ENCODE measurements around the gene PROKR1. TPM values are rescaled to one million over a fixed set of nuclear protein-coding genes. Genes with fewer than 3 reads are reported as not detected.

Gene PROKR1
- total and polyA plus RNA-seq, 2 experiments from 2014 or later, result 0.11 TPM; not detected in 1

GRCh38 chr2:68632021-68632420 lies 11.4 kb upstream of the PROKR1 start:
- H3K9me2 ChIP-seq (ENCODE audit: insufficient read depth), result no peaks in the 10 kb centered on the region
- no peak overlapping the region for H3K9ac ChIP-seq
- no peaks in the 10 kb centered on the region for H3K79me2 ChIP-seq (ENCODE audit: insufficient read depth)
- no peaks in the 10 kb centered on the region; the same call in none of the 2 replicates for H3K27me3 ChIP-seq (replicated peaks; ENCODE audit: insufficient read depth)
- TF ChIP-seq EZH2phosphoT487 (IDR thresholded peaks at IDR 0.05; ENCODE audit: insufficient read depth, low read depth), result no peak
- no peak for TF ChIP-seq EZH2 (IDR thresholded peaks at IDR 0.05; ENCODE audit: insufficient read depth, poor library complexity, severe bottlenecking)
- H3F3A ChIP-seq (ENCODE audit: insufficient read depth), result no peaks in the 10 kb centered on the region
- no peak overlapping the region for H2AFZ ChIP-seq
- no peak overlapping the region for H3K27ac ChIP-seq
- H4K20me1 ChIP-seq (ENCODE audit: insufficient read depth), result no peaks in the 10 kb centered on the region
- 32 to 42% methylated on average over 3 of the region's 3 CpGs for WGBS, 2 experiments (ENCODE audit: low coverage in 1 of 2, low lambda C conversion rate in 2 of 2, missing lambda C conversion rate in 2 of 2)
- H3K4me3 ChIP-seq, result no peak overlapping the region
- DNase-seq, result no peak
- no peak overlapping the region for H3K4me2 ChIP-seq (ENCODE audit: unreplicated experiment)
- no peaks in the 10 kb centered on the region for H3K9me3 ChIP-seq (ENCODE audit: low read depth)
- in situ Hi-C loops (cut with MboI), result no loop called here
- H3K36me3 ChIP-seq (ENCODE audit: low read depth), result no peaks in the 10 kb centered on the region
- no peaks in the 10 kb centered on the region for H3K4me1 ChIP-seq (ENCODE audit: insufficient read depth)

- Histone ChIP-seq H3K9me3 (ENCODE audit: low read depth) (no peaks in the 10 kb centered on the region), H3K9me2 (ENCODE audit: insufficient read depth) (no peaks in the 10 kb centered on the region), H4K20me1 (ENCODE audit: insufficient read depth) (no peaks in the 10 kb centered on the region), H2AFZ (no peak overlapping the region), H3K27ac (no peak overlapping the region), H3K36me3 (ENCODE audit: low read depth) (no peaks in the 10 kb centered on the region), H3K79me2 (ENCODE audit: insufficient read depth) (no peaks in the 10 kb centered on the region), H3K4me1 (ENCODE audit: insufficient read depth) (no peaks in the 10 kb centered on the region), H3F3A (ENCODE audit: insufficient read depth) (no peaks in the 10 kb centered on the region), H3K4me2 (ENCODE audit: unreplicated experiment) (no peak overlapping the region), H3K9ac (no peak overlapping the region), H3K4me3 (no peak overlapping the region), H3K27me3 (replicated peaks; ENCODE audit: insufficient read depth) (peaks cover 18% of the 10 kb centered on the region)
- no peak for DNase-seq
- in situ Hi-C loops (cut with MboI), result no loop called here
- TF ChIP-seq EZH2 (IDR thresholded peaks at IDR 0.05; ENCODE audit: insufficient read depth, poor library complexity, severe bottlenecking), result no peak
- TF ChIP-seq EZH2phosphoT487 (IDR thresholded peaks at IDR 0.05; ENCODE audit: insufficient read depth, low read depth), result no peak
- 28 to 32% methylated on average over 3 of the region's 3 CpGs for WGBS, 2 experiments (ENCODE audit: low coverage in 1 of 2, low lambda C conversion rate in 2 of 2, missing lambda C conversion rate in 2 of 2)
Measured at GRCh38 chr2:68637047-68637446, 6.3 kb upstream of the PROKR1 start.

- Histone ChIP-seq H3K4me3 (peak overlapping the region; percentile 66), H3F3A (ENCODE audit: insufficient read depth) (no peaks in the 10 kb centered on the region), H3K4me1 (ENCODE audit: insufficient read depth) (no peaks in the 10 kb centered on the region), H3K36me3 (ENCODE audit: low read depth) (no peaks in the 10 kb centered on the region), H4K20me1 (ENCODE audit: insufficient read depth) (no peaks in the 10 kb centered on the region), H2AFZ (peak overlapping the region; percentile 68; the same call in 1 of the 2 replicates), H3K9me3 (ENCODE audit: low read depth) (no peaks in the 10 kb centered on the region), H3K4me2 (ENCODE audit: unreplicated experiment) (peak overlapping the region; percentile 81), H3K9ac (no peak overlapping the region), H3K9me2 (ENCODE audit: insufficient read depth) (no peaks in the 10 kb centered on the region), H3K27ac (no peak overlapping the region), H3K27me3 (replicated peaks; ENCODE audit: insufficient read depth) (peaks cover 67% of the 10 kb centered on the region), H3K79me2 (ENCODE audit: insufficient read depth) (no peaks in the 10 kb centered on the region)
- in situ Hi-C loops (cut with MboI), result no loop called here
- no peak for TF ChIP-seq EZH2phosphoT487 (IDR thresholded peaks at IDR 0.05; ENCODE audit: insufficient read depth, low read depth)
- peak; percentile 71 for TF ChIP-seq EZH2 (IDR thresholded peaks at IDR 0.05; ENCODE audit: insufficient read depth, poor library complexity, severe bottlenecking)
- DNase-seq, result no peak
- 15% methylated on average over 17 of the region's 17 CpGs for WGBS, 2 experiments (ENCODE audit: low coverage in 1 of 2, low lambda C conversion rate in 2 of 2, missing lambda C conversion rate in 2 of 2)
Measured at GRCh38 chr2:68643874-68644485, 601 bp downstream of the PROKR1 start.

- peak; percentile 21 for DNase-seq
- Histone ChIP-seq H3K4me2 (ENCODE audit: unreplicated experiment) (no peak overlapping the region), H3K9me2 (ENCODE audit: insufficient read depth) (no peaks in the 10 kb centered on the region), H3K9ac (no peak overlapping the region), H2AFZ (no peak overlapping the region), H3K27ac (no peak overlapping the region), H3K36me3 (ENCODE audit: low read depth) (no peaks in the 10 kb centered on the region), H3K27me3 (replicated peaks; ENCODE audit: insufficient read depth) (peaks cover 67% of the 10 kb centered on the region), H3K79me2 (ENCODE audit: insufficient read depth) (no peaks in the 10 kb centered on the region), H4K20me1 (ENCODE audit: insufficient read depth) (no peaks in the 10 kb centered on the region), H3K4me3 (no peak overlapping the region), H3K4me1 (ENCODE audit: insufficient read depth) (no peaks in the 10 kb centered on the region), H3K9me3 (ENCODE audit: low read depth) (no peaks in the 10 kb centered on the region), H3F3A (ENCODE audit: insufficient read depth) (no peaks in the 10 kb centered on the region)
- in situ Hi-C loops (cut with MboI), result no loop called here
- TF ChIP-seq EZH2phosphoT487 (IDR thresholded peaks at IDR 0.05; ENCODE audit: insufficient read depth, low read depth), result no peak
- no peak for TF ChIP-seq EZH2 (IDR thresholded peaks at IDR 0.05; ENCODE audit: insufficient read depth, poor library complexity, severe bottlenecking)
Measured at GRCh38 chr2:68645523-68645922, 2.1 kb downstream of the PROKR1 start.

- DNase-seq, result no peak
- no peaks in the 10 kb centered on the region for H4K20me1 ChIP-seq (ENCODE audit: insufficient read depth)
- H3K27me3 ChIP-seq (replicated peaks; ENCODE audit: insufficient read depth), result peaks cover 65% of the 10 kb centered on the region
- H3K4me1 ChIP-seq (ENCODE audit: insufficient read depth), result no peaks in the 10 kb centered on the region
- no peak overlapping the region for H3K9ac ChIP-seq
- no peaks in the 10 kb centered on the region for H3K79me2 ChIP-seq (ENCODE audit: insufficient read depth)
- TF ChIP-seq EZH2phosphoT487 (IDR thresholded peaks at IDR 0.05; ENCODE audit: insufficient read depth, low read depth) (no peak), EZH2 (IDR thresholded peaks at IDR 0.05; ENCODE audit: insufficient read depth, poor library complexity, severe bottlenecking) (no peak)
- no peaks in the 10 kb centered on the region for H3F3A ChIP-seq (ENCODE audit: insufficient read depth)
- no peak overlapping the region for H3K27ac ChIP-seq
- no peak overlapping the region for H3K4me2 ChIP-seq (ENCODE audit: unreplicated experiment)
- H3K9me3 ChIP-seq (ENCODE audit: low read depth), result no peaks in the 10 kb centered on the region
- 84 to 89% methylated on average over 3 of the region's 3 CpGs for WGBS, 2 experiments (ENCODE audit: low coverage in 1 of 2, low lambda C conversion rate in 2 of 2, missing lambda C conversion rate in 2 of 2)
- H3K36me3 ChIP-seq (ENCODE audit: low read depth), result no peaks in the 10 kb centered on the region
- in situ Hi-C loops (cut with MboI), result no loop called here
- no peak overlapping the region for H3K4me3 ChIP-seq
- H2AFZ ChIP-seq, result no peak overlapping the region
- no peaks in the 10 kb centered on the region for H3K9me2 ChIP-seq (ENCODE audit: insufficient read depth)
Measured at GRCh38 chr2:68646303-68646702, 2.9 kb downstream of the PROKR1 start.

Data from GM23248 (cell line).